Right kidney (tissue), 1 donor: ENCODE data around the gene GTF3C4.
A peak's percentile ranks its signal among the peaks of the same experiment; 100 is the strongest.

Source experiments
- DNase-seq: peaks from one replicate; pipeline ENCODE4 v3.0.0-alpha.2; 2016

The GTF3C4 gene

DNA sequence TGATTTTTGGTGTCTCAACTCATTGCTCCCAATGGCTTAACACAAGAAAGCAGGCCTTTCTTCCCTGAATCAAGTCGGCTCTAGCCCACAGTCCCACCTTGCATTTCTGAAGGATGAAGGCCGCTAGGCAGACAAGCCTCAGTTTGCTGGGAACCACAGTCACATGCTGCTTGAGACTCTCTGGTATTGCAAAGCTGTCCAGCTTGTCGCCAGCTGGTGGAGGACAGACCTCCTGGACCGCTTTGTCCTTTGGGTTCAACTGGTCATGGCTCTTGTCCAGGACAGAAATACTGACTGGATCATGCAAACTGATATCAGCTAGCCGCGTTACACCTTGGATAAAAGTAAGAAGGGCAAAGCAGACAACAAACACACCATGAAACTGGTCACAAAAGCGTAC is 23.5 kb upstream of the GTF3C4 start:
- no peak for DNase-seq

- no peak for DNase-seq
Measured at GRCh38 chr9:132647355-132647754, 22.9 kb upstream of the GTF3C4 start.

DNA sequence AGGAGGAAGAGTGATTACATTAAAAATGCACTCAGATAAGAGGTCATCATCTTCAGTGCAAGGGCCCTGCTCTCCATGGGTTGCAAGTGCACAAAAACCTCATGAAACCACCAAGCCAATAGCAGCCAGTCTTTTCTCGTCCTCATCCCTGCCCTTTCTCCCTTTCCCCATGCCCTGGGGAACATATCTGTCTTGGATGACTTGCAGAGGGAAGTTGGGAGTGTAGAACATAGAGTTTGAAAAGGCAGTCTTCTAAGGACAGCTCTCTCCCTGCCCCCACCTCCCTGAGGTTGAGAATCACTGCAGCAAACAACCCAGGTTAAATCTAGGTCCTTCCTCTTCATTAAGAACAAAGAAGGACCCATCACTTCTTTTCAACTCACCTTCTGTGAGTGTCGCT is 22.5 kb upstream of the GTF3C4 start:
- no peak for DNase-seq

- DNase-seq, result no peak
Measured at GRCh38 chr9:132648283-132648682, 22.0 kb upstream of the GTF3C4 start.

DNA sequence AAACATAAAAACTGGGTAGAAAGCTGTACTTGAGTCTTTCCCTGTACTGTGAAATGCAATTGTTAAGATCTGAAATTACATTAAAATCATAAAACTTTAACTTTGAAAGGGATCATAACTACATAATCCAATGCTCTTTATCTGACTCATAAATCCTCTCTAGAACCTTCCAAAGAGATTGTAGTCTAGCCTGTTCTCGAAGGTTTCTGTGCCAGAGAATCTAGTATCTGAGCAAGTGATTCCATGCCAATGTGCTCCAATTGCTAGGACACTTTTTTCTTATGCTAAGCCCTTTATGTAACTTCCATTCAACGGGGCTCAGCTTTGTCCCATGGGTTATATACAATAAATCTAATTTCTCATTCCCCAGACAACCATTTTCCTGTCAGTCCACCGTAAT is 21.6 kb upstream of the GTF3C4 start:
- DNase-seq, result no peak

DNA sequence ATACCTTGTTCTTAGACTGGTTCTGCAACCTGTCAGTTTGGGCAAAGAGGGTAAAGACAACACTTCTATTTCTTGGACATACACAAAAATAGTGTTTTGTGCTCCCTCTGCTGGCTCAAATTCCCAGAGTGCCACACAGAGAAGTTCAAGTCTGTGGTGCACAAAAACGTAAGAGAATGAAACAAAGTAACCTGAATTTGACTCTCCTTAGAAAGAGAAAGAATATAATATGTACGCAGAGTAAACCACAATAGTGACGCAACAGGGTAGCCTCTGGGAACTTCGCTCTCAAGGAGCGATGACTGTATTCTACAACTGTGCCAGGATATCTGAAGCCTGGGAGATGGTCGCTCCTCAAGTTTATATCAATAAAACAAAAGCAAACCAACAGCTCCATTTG is 19.0 kb upstream of the GTF3C4 start:
- DNase-seq, result no peak

GRCh38 chr9:132656299-132656698 is 14.0 kb upstream of the GTF3C4 start:
- no peak for DNase-seq

- peak; percentile 21 for DNase-seq
Measured at GRCh38 chr9:132662152-132662945, 7.9 kb upstream of the GTF3C4 start.

- no peak for DNase-seq
Measured at GRCh38 chr9:132663117-132663516, 7.1 kb upstream of the GTF3C4 start.

DNA sequence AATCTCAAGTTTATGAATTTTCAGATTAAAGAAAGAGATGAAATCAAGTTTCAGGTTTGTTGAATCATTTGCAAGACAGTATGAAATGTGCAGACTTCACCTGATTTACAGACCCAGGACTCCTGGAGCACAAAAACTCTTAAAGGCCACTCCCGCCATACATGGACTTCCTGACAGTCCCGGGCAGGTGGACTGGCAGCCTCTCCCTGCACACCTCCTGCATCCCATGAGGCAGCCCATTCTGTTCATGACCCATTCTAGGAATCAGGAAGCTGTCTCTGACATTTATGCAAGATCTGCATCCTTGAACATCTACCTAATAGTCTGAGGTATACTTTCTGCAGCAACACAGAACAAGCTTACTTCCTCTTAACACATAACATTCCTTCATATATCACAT is 6.4 kb upstream of the GTF3C4 start:
- DNase-seq, result no peak

DNA sequence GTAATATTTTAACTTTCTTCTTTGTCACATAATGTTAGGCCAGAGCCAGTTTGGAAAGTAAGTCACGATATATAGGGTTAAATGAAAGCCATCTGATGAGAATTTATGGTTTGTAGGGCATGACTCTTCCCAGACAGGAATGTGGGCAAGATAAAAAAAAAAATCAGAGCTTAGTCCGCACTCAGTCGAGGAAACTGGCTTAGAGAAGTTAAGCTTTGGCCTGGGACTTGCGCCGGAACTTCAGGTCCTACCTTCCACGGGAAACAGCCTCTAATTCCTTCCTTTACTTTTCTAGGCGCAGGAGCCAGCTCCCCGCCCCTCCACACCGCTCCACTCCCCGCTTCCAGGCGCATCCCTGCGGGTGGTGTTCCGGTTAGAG is 956 bp upstream of the GTF3C4 start:
- no peak for DNase-seq

GRCh38 chr9:132669698-132670456 is 387 bp upstream of the GTF3C4 start, which contains the start of gene DDX31:
Gene DDX31, minus strand, starts transcription at chr9:132669983. Its CDS starts 49 bp downstream, at chr9:132669934.
- DNase-seq, result peak; percentile 98

- DNase-seq, result no peak
Measured at GRCh38 chr9:132671620-132672412, 1.6 kb downstream of the GTF3C4 start.

DNA sequence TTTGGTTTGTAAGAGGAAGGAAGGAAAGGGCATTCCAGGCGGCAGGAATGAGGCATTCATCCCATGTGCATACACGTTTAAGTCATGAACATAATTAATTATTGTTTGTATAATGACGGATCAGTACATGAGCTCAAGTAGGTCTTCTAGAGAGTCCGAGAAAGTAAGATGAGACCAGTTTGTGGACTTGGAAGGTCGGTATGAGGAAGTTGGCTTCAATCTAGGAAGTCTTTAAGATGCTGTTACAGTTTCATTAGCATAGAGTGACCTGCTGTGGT is 2.1 kb downstream of the GTF3C4 start:
- DNase-seq, result no peak

DNA sequence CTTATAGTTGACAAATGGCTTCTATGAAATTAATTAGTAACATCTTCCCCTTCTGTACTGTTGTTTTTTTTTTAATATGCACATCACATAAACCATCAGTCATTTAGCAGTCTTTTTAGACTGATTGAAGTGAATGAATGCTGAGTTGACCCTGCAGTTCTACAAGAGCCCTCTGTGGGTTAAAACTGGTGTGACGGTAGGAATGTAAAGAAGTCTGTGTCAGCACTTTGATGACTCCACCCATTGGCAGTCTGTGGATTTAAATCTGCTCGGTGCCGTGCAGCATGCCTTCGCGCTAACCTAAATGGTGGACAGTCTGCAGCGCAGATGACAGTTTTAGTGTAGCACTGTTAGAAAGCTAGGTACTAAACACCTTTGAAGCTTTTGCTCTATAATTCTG is 3.1 kb downstream of the GTF3C4 start:
- DNase-seq, result no peak

GRCh38 chr9:132674485-132674884 is 4.2 kb downstream of the GTF3C4 start:
- DNase-seq, result no peak

- no peak for DNase-seq
Measured at GRCh38 chr9:132677976-132678375, 7.7 kb downstream of the GTF3C4 start.

DNA sequence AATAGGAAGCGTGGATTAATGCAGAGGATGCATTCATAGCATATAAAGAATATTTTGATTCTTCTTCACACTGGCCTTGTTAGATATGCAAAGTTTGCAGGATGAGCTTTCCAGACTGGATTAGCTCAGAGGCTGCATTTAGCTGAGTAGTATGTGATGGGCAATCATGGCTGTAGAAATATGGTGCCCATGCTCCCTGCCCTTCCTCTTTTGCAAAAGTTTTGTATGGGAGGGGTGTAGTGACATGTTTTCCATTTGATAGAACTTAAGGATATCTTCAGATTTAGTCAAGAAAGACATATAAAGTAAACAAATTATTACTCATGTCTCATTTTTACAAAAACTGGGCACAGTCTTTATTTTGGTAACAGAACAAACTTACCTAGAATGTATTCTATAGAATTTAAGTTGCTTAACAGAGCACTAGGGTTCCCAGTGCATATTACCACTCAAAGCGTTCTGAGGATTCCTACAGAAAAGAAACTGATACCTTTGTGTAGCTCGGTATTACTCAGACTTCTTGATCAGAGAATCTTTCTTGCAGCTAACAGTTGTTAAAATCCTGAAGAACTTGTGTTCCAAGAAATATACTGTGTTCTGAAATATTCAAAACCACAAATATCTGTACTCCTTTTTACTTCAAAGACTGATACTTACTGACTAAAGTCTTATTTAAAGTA is 9.8 kb downstream of the GTF3C4 start:
- DNase-seq, result no peak

DNA sequence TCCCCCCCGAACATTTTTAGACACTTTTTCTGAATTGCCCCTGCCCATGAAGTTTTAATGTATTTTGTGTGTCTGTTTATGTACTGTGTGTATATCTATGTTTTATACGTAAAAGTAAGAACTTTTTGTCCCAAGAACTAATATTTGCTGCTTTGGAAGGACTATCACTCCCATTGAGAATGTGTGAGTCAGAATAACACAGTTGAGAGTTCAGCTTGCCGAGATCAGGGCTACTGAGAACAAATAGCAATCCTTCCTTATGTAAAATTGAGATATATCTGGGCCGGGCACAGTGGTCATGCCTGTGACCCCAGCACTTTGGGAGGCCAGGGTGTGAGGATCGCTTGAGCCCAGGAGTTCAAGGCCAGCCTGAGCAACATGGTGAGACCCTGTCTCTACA is 11.3 kb downstream of the GTF3C4 start:
- no peak for DNase-seq

- DNase-seq, result no peak
Measured at GRCh38 chr9:132683873-132684272, 13.6 kb downstream of the GTF3C4 start.

GRCh38 chr9:132690696-132691095 is 20.4 kb downstream of the GTF3C4 start:
- no peak for DNase-seq

DNA sequence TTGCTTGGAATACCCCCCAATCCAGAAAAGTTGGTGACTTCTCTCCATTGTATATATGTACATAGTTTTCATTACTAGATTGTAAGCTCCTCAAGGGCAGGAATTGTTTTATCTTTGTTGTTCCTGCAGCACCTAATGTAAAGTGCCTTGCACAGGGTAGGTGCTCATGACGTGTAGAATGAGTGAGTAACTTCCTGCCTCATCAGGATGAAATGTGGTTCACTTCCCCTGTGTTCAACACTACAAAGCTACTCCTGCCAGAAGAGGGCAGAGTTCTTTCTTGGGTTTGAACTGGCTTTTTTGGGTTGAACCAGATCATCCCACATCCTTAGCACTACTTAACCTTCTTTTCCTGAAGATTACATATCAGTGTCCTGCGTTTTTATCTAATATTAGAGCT is 23.9 kb downstream of the GTF3C4 start:
- no peak for DNase-seq

DNA sequence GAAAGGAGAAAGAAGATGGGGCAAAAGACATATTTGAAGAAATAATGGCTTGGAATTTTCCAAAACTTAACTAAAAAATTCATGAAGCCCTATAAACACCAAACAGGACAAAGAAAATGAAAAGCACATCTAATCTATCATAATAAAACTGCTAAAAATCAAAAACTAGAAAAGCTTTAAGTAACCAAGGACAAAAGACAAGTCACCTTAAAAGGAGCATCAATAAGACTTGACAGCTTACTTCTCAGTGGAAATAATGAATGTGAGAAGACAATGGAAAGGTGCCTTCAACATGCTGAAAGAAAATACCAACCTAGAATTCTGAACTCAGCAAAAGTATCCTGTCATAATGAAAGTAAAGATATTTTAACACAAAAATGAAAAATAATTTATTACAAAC is 27.0 kb downstream of the GTF3C4 start:
- no peak for DNase-seq
